Inflammatory macrophage (primary cell): ENCODE results near the gene NCOA5.

Source experiments
- DNase-seq, 2 donors: peaks; one replicate each; pipeline ENCODE4 v3.0.0-alpha.2; 2020 to 2022

Gene NCOA5

GRCh38 chr20:46089167-46089416 is 670 bp downstream of the NCOA5 start:
- DNase-seq = peak; percentile 71 to 87

GRCh38 chr20:46088409-46089166 is 1.2 kb downstream of the NCOA5 start:
- no peak for DNase-seq

- peak in 1 of 2 donors; percentile 12 for DNase-seq
Measured at GRCh38 chr20:46087161-46087560, 2.6 kb downstream of the NCOA5 start.

GRCh38 chr20:46085179-46085851 is 4.4 kb downstream of the NCOA5 start:
- no peak for DNase-seq

- no peak for DNase-seq
Measured at GRCh38 chr20:46084805-46085178, 5.0 kb downstream of the NCOA5 start.

GRCh38 chr20:46083531-46084061 is 6.2 kb downstream of the NCOA5 start:
- DNase-seq = no peak

GRCh38 chr20:46083101-46083500 is 6.7 kb downstream of the NCOA5 start:
- DNase-seq = no peak

GRCh38 chr20:46081074-46081473 is 8.7 kb downstream of the NCOA5 start:
- no peak for DNase-seq

- no peak for DNase-seq
Measured at GRCh38 chr20:46078954-46079353, 10.8 kb downstream of the NCOA5 start.

GRCh38 chr20:46077642-46078305 is 12.0 kb downstream of the NCOA5 start:
- no peak for DNase-seq

GRCh38 chr20:46076806-46077205 is 13.0 kb downstream of the NCOA5 start:
- no peak for DNase-seq

- no peak for DNase-seq
Measured at GRCh38 chr20:46074006-46074405, 15.8 kb downstream of the NCOA5 start.

GRCh38 chr20:46073443-46073842 is 16.3 kb downstream of the NCOA5 start:
- no peak for DNase-seq

GRCh38 chr20:46073024-46073423 is 16.7 kb downstream of the NCOA5 start:
- no peak for DNase-seq

- DNase-seq = no peak
Measured at GRCh38 chr20:46071573-46071972, 18.2 kb downstream of the NCOA5 start.

GRCh38 chr20:46070215-46070900 is 19.4 kb downstream of the NCOA5 start:
- DNase-seq = peak; percentile 47 to 58

GRCh38 chr20:46065691-46066090 is 24.1 kb downstream of the NCOA5 start:
- DNase-seq = no peak

- DNase-seq = no peak
Measured at GRCh38 chr20:46065006-46065405, 24.8 kb downstream of the NCOA5 start.

- no peak for DNase-seq
Measured at GRCh38 chr20:46063652-46064054, 26.1 kb downstream of the NCOA5 start.

GRCh38 chr20:46063151-46063550 is 26.6 kb downstream of the NCOA5 start:
- no peak for DNase-seq

GRCh38 chr20:46062621-46063020 is 27.1 kb downstream of the NCOA5 start:
- no peak for DNase-seq

- DNase-seq = no peak
Measured at GRCh38 chr20:46062151-46062550, 27.6 kb downstream of the NCOA5 start.

- peak in 1 of 2 donors; percentile 6 for DNase-seq
Measured at GRCh38 chr20:46060975-46061374, 28.8 kb downstream of the NCOA5 start.
